Stimulated activated CD8-positive, alpha-beta memory T cell treated with anti-CD3 and anti-CD28 coated beads, Interleukin-4, amount 100 ng/mL, for 1 hour (primary cell): ENCODE results near the gene PIGU.

Source experiments
- DNase-seq, 2 donors: peaks; one replicate each; pipeline ENCODE4 v3.0.0-alpha.2; 2020; ENCODE audit warnings: low read depth in 2 of 2, low spot score in 1 of 2

The PIGU gene

GRCh38 chr20:34560141-34560523 is 116.8 kb downstream of the PIGU start:
- no peak for DNase-seq

- no peak for DNase-seq
Observed at GRCh38 chr20:34559311-34560140, 117.4 kb downstream of the PIGU start.

GRCh38 chr20:34558320-34559218 is 118.3 kb downstream of the PIGU start, which contains the start of gene MAP1LC3A:
Gene MAP1LC3A (plus strand): TSS chr20:34558718. CDS start chr20:34558869, 151 bp downstream.
- DNase-seq, result peak; percentile 83 to 88

- DNase-seq, result no peak
Observed at GRCh38 chr20:34557936-34558319, 119.0 kb downstream of the PIGU start.

GRCh38 chr20:34553366-34553867 is 123.5 kb downstream of the PIGU start:
- no peak for DNase-seq

GRCh38 chr20:34552569-34552968 is 124.3 kb downstream of the PIGU start:
- DNase-seq, result no peak

- no peak for DNase-seq
Observed at GRCh38 chr20:34549929-34550305, 127.0 kb downstream of the PIGU start.

GRCh38 chr20:34549291-34549928 is 127.5 kb downstream of the PIGU start:
- DNase-seq, result no peak

GRCh38 chr20:34547844-34548613 is 128.9 kb downstream of the PIGU start:
- DNase-seq, result no peak

GRCh38 chr20:34546751-34547181 is 130.1 kb downstream of the PIGU start:
- no peak for DNase-seq

GRCh38 chr20:34544109-34544796 is 132.6 kb downstream of the PIGU start:
- DNase-seq, result no peak

GRCh38 chr20:34543463-34544056 is 133.3 kb downstream of the PIGU start:
- DNase-seq, result no peak

GRCh38 chr20:34542439-34542838 is 134.5 kb downstream of the PIGU start:
- no peak for DNase-seq

- no peak for DNase-seq
Observed at GRCh38 chr20:34541917-34542316, 135.0 kb downstream of the PIGU start.

GRCh38 chr20:34541264-34541901 is 135.5 kb downstream of the PIGU start:
- DNase-seq, result no peak

GRCh38 chr20:34540596-34541263 is 136.2 kb downstream of the PIGU start:
- no peak for DNase-seq

GRCh38 chr20:34539756-34540155 is 137.1 kb downstream of the PIGU start:
- no peak for DNase-seq

- peak in 1 of 2 donors; percentile 25 for DNase-seq
Observed at GRCh38 chr20:34538671-34539123, 138.2 kb downstream of the PIGU start.
